H1 (cell line): ENCODE results near the gene CREB3L4. TPM values are rescaled to one million over a fixed set of nuclear protein-coding genes. Genes with fewer than 3 reads are reported as not detected.

Experiments used
- BACH1 ChIP-seq: IDR thresholded peaks from 2 replicates; pipeline ENCODE4 v1.6.1; 2012; ENCODE audit warnings: low read length, improper control_type of control experiment
- CTCF ChIP-seq, 3 experiments: IDR thresholded peaks; 1 replicate in 2 of 3; 2 replicates in 1 of 3; pipeline versions ENCODE4 v1.5.1 to v1.6.1; 2011; ENCODE audit warnings: low read length in 3 of 3, mild to moderate bottlenecking in 3 of 3, inconsistent platforms in 2 of 3, low read depth in 1 of 3, moderate library complexity in 1 of 3; ENCODE audit not compliant: insufficient read depth in 1 of 3; ENCODE audit errors: control extremely low read depth in 1 of 3
- JUN ChIP-seq: IDR thresholded peaks from 2 replicates; pipeline ENCODE4 v1.6.1; 2011; ENCODE audit warnings: low read depth, mild to moderate bottlenecking, improper control_type of control experiment, low read length
- KDM1A ChIP-seq: fragments of 200-600, 300-600 bp; sonication (generic); IDR thresholded peaks from 2 replicates; pipeline ENCODE4 v1.7.1; 2016; ENCODE audit warnings: mild to moderate bottlenecking, low read length, borderline replicate concordance
- KDM4A ChIP-seq: IDR thresholded peaks from one replicate; pipeline ENCODE4 v1.7.1; 2012; ENCODE audit warnings: low read depth, mild to moderate bottlenecking, moderate library complexity, low read length, inconsistent platforms; ENCODE audit not compliant: severe bottlenecking
- NANOG ChIP-seq: IDR thresholded peaks from 2 replicates; pipeline ENCODE4 v1.6.1; 2011; ENCODE audit warnings: low read length, low read depth, mild to moderate bottlenecking, inconsistent platforms; ENCODE audit not compliant: insufficient read depth, poor library complexity, severe bottlenecking
- RXRA ChIP-seq: IDR thresholded peaks from 2 replicates; pipeline ENCODE4 v1.6.1; 2011; ENCODE audit warnings: low read depth, mild to moderate bottlenecking, low read length, moderate library complexity; ENCODE audit not compliant: insufficient read depth
- SP1 ChIP-seq: IDR thresholded peaks from 2 replicates; pipeline ENCODE4 v1.6.1; 2011; ENCODE audit warnings: low read depth, low read length
- SP4 ChIP-seq: IDR thresholded peaks from 2 replicates; pipeline ENCODE4 v1.6.1; 2012; ENCODE audit warnings: low read length, inconsistent platforms
- polyA plus RNA-seq, 7 experiments: library from polyadenylated mRNA; depleted of rRNA in 3 of 7; stranded (reverse) in 5 of 7; unstranded in 2 of 7; fragments of >200 nt in 5 of 7; fragments of 200-250 nt in 2 of 7; gene quantifications; 1 replicate in 5 of 7; 2 replicates in 1 of 7; 4 replicates in 1 of 7; pipeline versions ENCODE4 v1.2.1 to v1.2.3, GENCODE V29; 2011 to 2013; ENCODE audit warnings: missing spikeins in 2 of 7, mixed read lengths in 2 of 7
- total RNA-seq: library from RNA; stranded (reverse); fragmentation: NEBNext Ultra II Directional; extraction: Animal tissue kit (Norgen Biotek cat#: 25700); gene quantifications from 2 replicates; pipeline ENCODE4 v1.2.1, GENCODE V29; 2021

The CREB3L4 gene
- total and polyA plus RNA-seq, 2 of the 8 experiments (the other 6 are each of a cell fraction or from before 2014, with no cell fraction given), result 34.4 to 54.0 TPM

GRCh38 chr1:153985341-153985912, 17.7 kb downstream of the CREB3L4 start (continued):
- TF ChIP-seq CTCF (IDR thresholded peaks at IDR 0.05; ENCODE audit: control extremely low read depth in 1 of 3, insufficient read depth in 1 of 3, low read depth in 1 of 3, low read length in 3 of 3), result no peak
- no peak for TF ChIP-seq NANOG
- TF ChIP-seq JUN, result peak; percentile 89
- TF ChIP-seq KDM4A, result peak; percentile 19
- TF ChIP-seq SP1, result peak; percentile 49; the same call in 1 of the 2 replicates
- TF ChIP-seq BACH1, result no peak
- TF ChIP-seq SP4, result no peak
- no peak for TF ChIP-seq RXRA
- TF ChIP-seq KDM1A, result no peak
